Immature natural killer cell (primary cell): ENCODE measurements around the gene ACAD9. TPM values are rescaled to one million over a fixed set of nuclear protein-coding genes. Genes with fewer than 3 reads are reported as not detected.

Experiments
- DNase-seq, 3 donors: peaks; one replicate each; pipeline ENCODE4 v3.0.0; 2022; ENCODE audit warnings: mixed read lengths in 1 of 3
- H3K27ac Mint-ChIP-seq, 6 donors: one replicate each; pipeline ENCODE4 v1.8.0; 2020; ENCODE audit warnings: mixed read lengths in 6 of 6, mild to moderate bottlenecking in 5 of 6, inconsistent platforms in 4 of 6, moderate library complexity in 3 of 6
- H3K27me3 Mint-ChIP-seq, 3 donors: one replicate each; pipeline ENCODE4 v1.8.0; 2020 to 2021; ENCODE audit warnings: low read depth in 3 of 3, mild to moderate bottlenecking in 3 of 3, mixed read lengths in 3 of 3, moderate library complexity in 3 of 3, inconsistent platforms in 1 of 3
- H3K36me3 Mint-ChIP-seq, 3 donors: one replicate each; pipeline ENCODE4 v1.8.0; 2020; ENCODE audit warnings: mixed read lengths in 3 of 3, inconsistent platforms in 2 of 3, mild to moderate bottlenecking in 2 of 3
- H3K4me1 Mint-ChIP-seq, 2 donors: one replicate each; pipeline ENCODE4 v1.8.0; 2020; ENCODE audit warnings: inconsistent platforms in 2 of 2, mild to moderate bottlenecking in 2 of 2, mixed read lengths in 2 of 2, moderate library complexity in 1 of 2
- H3K4me3 Mint-ChIP-seq, 5 donors: one replicate each; pipeline ENCODE4 v1.8.0; 2020; ENCODE audit warnings: mild to moderate bottlenecking in 5 of 5, mixed read lengths in 5 of 5, inconsistent platforms in 3 of 5, moderate library complexity in 3 of 5
- H3K9me3 Mint-ChIP-seq, 6 donors: one replicate each; pipeline ENCODE4 v1.8.0; 2020; ENCODE audit warnings: mild to moderate bottlenecking in 6 of 6, mixed read lengths in 6 of 6, inconsistent platforms in 4 of 6, moderate library complexity in 3 of 6
- polyA plus RNA-seq, 3 donors: library from polyadenylated mRNA; unstranded; fragments of 300-500 nt; fragmentation: Illumina TruSeq; gene quantifications; one replicate each; pipeline ENCODE4 v1.2.3, GENCODE V29; 2021

Gene ACAD9
- polyA plus RNA-seq, 3 donors from 2014 or later, result 11.8 to 18.9 (median 16.4) TPM

GRCh38 chr3:128945041-128945877, 65.8 kb downstream of the ACAD9 start:
- no peaks in the 10 kb centered on the region for H3K36me3 Mint-ChIP-seq
- no peaks in the 10 kb centered on the region for H3K4me1 Mint-ChIP-seq

GRCh38 chr3:128945878-128946175, 66.4 kb downstream of the ACAD9 start:
- no peak for DNase-seq
- Mint-ChIP-seq H3K27me3 (peaks cover 0 to 6% (median 4%) of the 10 kb centered on the region in 3 donors), H3K36me3 (no peaks in the 10 kb centered on the region), H3K4me1 (no peaks in the 10 kb centered on the region), H3K27ac (no peak overlapping the region), H3K4me3 (no peak overlapping the region), H3K9me3 (no peaks in the 10 kb centered on the region)

More at GRCh38 chr3:128945041-128945877, 65.8 kb downstream of the ACAD9 start:
- Mint-ChIP-seq H3K4me3 (no peak overlapping the region), H3K9me3 (no peaks in the 10 kb centered on the region), H3K27ac (no peak overlapping the region), H3K27me3 (peaks cover 0 to 6% (median 6%) of the 10 kb centered on the region in 3 donors)
- DNase-seq, result no peak

GRCh38 chr3:128946411-128946810, 67.0 kb downstream of the ACAD9 start:
- H3K27ac Mint-ChIP-seq, result no peak overlapping the region
- H3K4me1 Mint-ChIP-seq, result no peaks in the 10 kb centered on the region

DNA sequence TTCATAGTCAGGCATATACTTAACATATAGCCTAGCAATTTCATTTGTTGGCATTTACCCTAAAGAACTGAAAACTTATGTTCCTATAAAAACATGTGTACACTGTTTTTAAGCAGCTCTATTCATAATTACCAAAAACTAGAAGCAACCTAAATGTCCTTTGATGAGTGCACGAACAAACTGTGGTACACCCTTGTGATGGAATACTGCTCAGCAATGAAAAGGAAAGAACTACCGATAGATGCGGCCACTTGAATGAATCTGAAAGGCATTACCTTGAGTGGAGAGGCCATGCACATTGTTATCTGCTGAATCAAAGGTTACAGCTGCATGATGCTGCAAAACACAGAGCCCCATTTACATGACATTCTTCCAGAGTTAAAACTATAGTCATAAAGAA, 69.7 kb downstream of the ACAD9 start:
- DNase-seq, result no peak
- Mint-ChIP-seq H3K4me1 (no peaks in the 10 kb centered on the region), H3K36me3 (peaks cover 0 to 4% (median 0%) of the 10 kb centered on the region in 3 donors), H3K4me3 (no peak overlapping the region), H3K27ac (no peak overlapping the region), H3K27me3 (peaks cover 2 to 3% (median 2%) of the 10 kb centered on the region in 3 donors), H3K9me3 (no peaks in the 10 kb centered on the region)

More at GRCh38 chr3:128946411-128946810, 67.0 kb downstream of the ACAD9 start:
- Mint-ChIP-seq H3K9me3 (no peaks in the 10 kb centered on the region), H3K36me3 (no peaks in the 10 kb centered on the region), H3K4me3 (no peak overlapping the region), H3K27me3 (peaks cover 2 to 6% (median 4%) of the 10 kb centered on the region in 3 donors)
- no peak for DNase-seq

- H3K9me3 Mint-ChIP-seq, result no peaks in the 10 kb centered on the region
Observed at GRCh38 chr3:128950223-128950938, 71.0 kb downstream of the ACAD9 start.

GRCh38 chr3:128956440-128956839, 77.0 kb downstream of the ACAD9 start:
- H3K4me1 Mint-ChIP-seq, result no peaks in the 10 kb centered on the region
- no peak for DNase-seq
- H3K4me3 Mint-ChIP-seq, result no peak overlapping the region
- peaks cover 0 to 8% (median 0%) of the 10 kb centered on the region in 3 donors for H3K36me3 Mint-ChIP-seq
- peak overlapping the region in 1 of 6 donors; percentile 13 for H3K27ac Mint-ChIP-seq
- peaks cover 0 to 6% (median 3%) of the 10 kb centered on the region in 3 donors for H3K27me3 Mint-ChIP-seq
- H3K9me3 Mint-ChIP-seq, result peaks cover 0 to 3% (median 0%) of the 10 kb centered on the region in 6 donors

More at GRCh38 chr3:128950223-128950938, 71.0 kb downstream of the ACAD9 start:
- Mint-ChIP-seq H3K4me1 (no peaks in the 10 kb centered on the region), H3K27ac (no peak overlapping the region), H3K27me3 (peaks cover 2 to 3% (median 2%) of the 10 kb centered on the region in 3 donors), H3K4me3 (no peak overlapping the region), H3K36me3 (peaks cover 0 to 4% (median 0%) of the 10 kb centered on the region in 3 donors)
- no peak for DNase-seq

Other genes with a start within 250 kb of the ACAD9 start
- gene RPN1, start 228.8 kb upstream of the ACAD9 start, polyA plus RNA-seq, result 100 to 1,000 TPM; 293 to 404 (median 308) TPM
- gene RAB7A, start 153.4 kb upstream of the ACAD9 start, polyA plus RNA-seq, result 100 to 1,000 TPM; 201 to 313 (median 244) TPM
- gene CFAP92, start 114.5 kb downstream of the ACAD9 start, polyA plus RNA-seq, result not detected
- gene EFCC1, start 121.7 kb downstream of the ACAD9 start, polyA plus RNA-seq, result under 1 TPM; 0.55 to 0.80 (median 0.58) TPM
- gene GP9, start 181.2 kb downstream of the ACAD9 start, polyA plus RNA-seq, result 10 to 100 TPM in 1 of 3 donors, 1 to 10 TPM in 1, not detected in 1; 1.2 to 12.8 TPM
- gene RAB43, start 242.2 kb downstream of the ACAD9 start, polyA plus RNA-seq, result 10 to 100 TPM in 2 of 3 donors, 1 to 10 TPM in 1; 8.1 to 20.1 (median 12.5) TPM